Spleen (tissue), 7 donors: ENCODE data around the gene ADAMTS12.

Experiments used
- CTCF ChIP-seq, 11 experiments: fragments of 200-600 bp in 7 of 11; fragments of 450-650 bp in 4 of 11; sonication (generic) in 4 of 11; IDR thresholded peaks in 8 of 11; conservative IDR thresholded peaks in 3 of 11; 1 replicate in 7 of 11; 2 replicates in 4 of 11; pipeline versions ENCODE4 v1.4.0 to v1.8.0; 2016 to 2021; ENCODE audit warnings: antibody characterized with exemption in 11 of 11, inconsistent platforms in 4 of 11, mild to moderate bottlenecking in 1 of 11
- POLR2A ChIP-seq, 3 donors: fragments of 450-650 bp; IDR thresholded peaks; one replicate each; pipeline ENCODE4 v1.5.1; 2017; ENCODE audit warnings: antibody characterized with exemption in 3 of 3, mild to moderate bottlenecking in 1 of 3
- donor health status: DM: no; HTN: no; CAD: no; lungs with moderate emphysema.
- donor health status: DM: no; HTN: no; CAD: no.
- donor health status: DM: no; HTN: no; CAD: no.

DNA sequence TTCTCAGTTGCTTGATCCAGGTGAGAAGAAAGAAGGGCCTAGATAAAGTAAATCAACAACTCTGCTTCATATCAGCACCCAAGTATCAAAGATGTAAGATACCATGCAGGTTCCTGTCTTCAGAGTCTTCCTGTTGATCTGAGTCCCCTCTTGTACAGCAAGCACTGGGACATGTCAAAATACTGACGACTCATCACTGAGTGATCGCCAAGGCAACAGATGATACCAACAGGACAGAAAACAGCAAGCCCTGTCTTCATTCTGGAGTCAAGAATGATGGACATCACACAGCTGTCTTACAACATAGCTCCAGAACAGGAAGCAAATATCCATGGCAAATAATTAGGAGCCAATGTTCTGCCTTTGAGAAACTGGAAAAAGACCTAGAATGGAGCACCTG is 367.3 kb downstream of the ADAMTS12 start:
- TF ChIP-seq CTCF (IDR thresholded peaks at IDR 0.05 in 8 of 11, conservative IDR thresholded peaks at IDR 0.05 in 3 of 11) (no peak), POLR2A (IDR thresholded peaks at IDR 0.05) (no peak)
